ENCODE measurements around the gene KRTAP5-6. TPM values are rescaled to one million over a fixed set of nuclear protein-coding genes. Genes with fewer than 3 reads are reported as not detected.

KRTAP5-6 gene
- total RNA-seq, 4 donors from 2014 or later = not detected

GRCh38 chr11:1690167-1691025 is 6.6 kb upstream of the KRTAP5-6 start:
- intact Hi-C loops (cut with DNase I; ENCODE audit: low total_unique reads) = loop anchor here (10.0 kb wide), 1 partner anchor 464 kb away; no protein-coding TSS in a partner anchor
- no peak for DNase-seq
- H3K27me3 ChIP-seq = no peaks in the 10 kb centered on the region

GRCh38 chr11:1691026-1691877 is 5.7 kb upstream of the KRTAP5-6 start:
- no peaks in the 10 kb centered on the region for H3K9me3 ChIP-seq

More at GRCh38 chr11:1690167-1691025, 6.6 kb upstream of the KRTAP5-6 start:
- TF ChIP-seq POLR2A (IDR thresholded peaks at IDR 0.05) = no peak
- TF ChIP-seq, protein P1, sequence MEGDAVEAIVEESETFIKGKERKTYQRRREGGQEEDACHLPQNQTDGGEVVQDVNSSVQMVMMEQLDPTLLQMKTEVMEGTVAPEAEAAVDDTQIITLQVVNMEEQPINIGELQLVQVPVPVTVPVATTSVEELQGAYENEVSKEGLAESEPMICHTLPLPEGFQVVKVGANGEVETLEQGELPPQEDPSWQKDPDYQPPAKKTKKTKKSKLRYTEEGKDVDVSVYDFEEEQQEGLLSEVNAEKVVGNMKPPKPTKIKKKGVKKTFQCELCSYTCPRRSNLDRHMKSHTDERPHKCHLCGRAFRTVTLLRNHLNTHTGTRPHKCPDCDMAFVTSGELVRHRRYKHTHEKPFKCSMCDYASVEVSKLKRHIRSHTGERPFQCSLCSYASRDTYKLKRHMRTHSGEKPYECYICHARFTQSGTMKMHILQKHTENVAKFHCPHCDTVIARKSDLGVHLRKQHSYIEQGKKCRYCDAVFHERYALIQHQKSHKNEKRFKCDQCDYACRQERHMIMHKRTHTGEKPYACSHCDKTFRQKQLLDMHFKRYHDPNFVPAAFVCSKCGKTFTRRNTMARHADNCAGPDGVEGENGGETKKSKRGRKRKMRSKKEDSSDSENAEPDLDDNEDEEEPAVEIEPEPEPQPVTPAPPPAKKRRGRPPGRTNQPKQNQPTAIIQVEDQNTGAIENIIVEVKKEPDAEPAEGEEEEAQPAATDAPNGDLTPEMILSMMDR (IDR thresholded peaks at IDR 0.05) = no peak
- Histone ChIP-seq H3K36me3 (no peaks in the 10 kb centered on the region), H3K4me1 (peaks cover 0 to 7% of the 10 kb centered on the region in 2 donors), H3K27ac (no peak overlapping the region), H3K9me3 (no peaks in the 10 kb centered on the region), H3K4me3 (no peak overlapping the region)

DNA sequence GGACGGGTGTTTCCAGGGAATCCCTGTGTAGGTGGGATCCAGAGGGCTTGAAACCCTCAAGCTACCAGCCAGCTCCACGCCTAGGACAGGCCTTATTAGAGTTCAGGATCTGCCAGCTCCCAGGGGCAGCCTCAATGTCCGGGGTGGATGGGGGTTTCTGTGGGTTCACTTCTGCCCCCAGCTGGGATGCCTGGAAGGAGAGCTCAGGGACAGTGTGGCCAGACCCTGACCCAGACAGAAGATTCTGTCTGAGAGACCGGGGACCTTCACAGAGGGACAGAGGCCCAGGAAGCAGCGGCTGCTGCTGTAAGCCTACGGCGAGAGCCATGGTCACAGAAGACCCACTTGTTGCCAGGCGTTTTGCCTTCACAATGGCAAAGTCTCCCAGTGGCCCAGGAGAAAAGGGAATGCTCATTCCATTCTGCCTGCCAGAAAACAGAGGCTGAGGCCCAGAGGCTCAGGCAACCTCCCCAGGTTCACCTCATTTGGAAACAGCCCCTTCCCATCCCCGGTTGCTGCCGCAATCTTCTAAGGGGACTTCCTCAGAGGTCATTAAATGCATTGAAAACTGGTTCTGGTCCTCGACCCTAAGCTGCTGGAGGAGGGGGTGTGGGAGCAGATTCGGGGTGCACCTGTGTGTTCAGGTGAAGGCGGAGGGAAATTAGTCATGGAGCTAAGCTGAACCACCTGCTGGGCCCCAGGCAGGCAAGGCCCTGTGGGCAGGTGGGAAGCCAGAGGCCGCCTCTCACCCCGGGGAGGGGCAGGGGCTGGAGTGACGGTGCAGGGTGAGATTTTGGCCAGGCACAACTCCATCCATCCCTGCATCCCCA is 4.9 kb upstream of the KRTAP5-6 start:
- DNase-seq = no peak
- H3K4me1 ChIP-seq = peaks cover 0 to 7% of the 10 kb centered on the region in 2 donors
- TF ChIP-seq POLR2A (IDR thresholded peaks at IDR 0.05) = no peak
- TF ChIP-seq, protein P1 (IDR thresholded peaks at IDR 0.05) = no peak
- H3K27ac ChIP-seq = no peak overlapping the region
- no peaks in the 10 kb centered on the region for H3K9me3 ChIP-seq
- no peak overlapping the region for H3K4me3 ChIP-seq
- H3K36me3 ChIP-seq = no peaks in the 10 kb centered on the region
- intact Hi-C loops (cut with DNase I; ENCODE audit: low total_unique reads) = loop anchor here (10.0 kb wide), 1 partner anchor 463 kb away; no protein-coding TSS in a partner anchor
- H3K27me3 ChIP-seq = no peaks in the 10 kb centered on the region

More at GRCh38 chr11:1691026-1691877, 5.7 kb upstream of the KRTAP5-6 start:
- Histone ChIP-seq H3K4me3 (no peak overlapping the region), H3K36me3 (no peaks in the 10 kb centered on the region), H3K27ac (no peak overlapping the region), H3K27me3 (no peaks in the 10 kb centered on the region), H3K4me1 (peaks cover 0 to 7% of the 10 kb centered on the region in 2 donors)
- intact Hi-C loops (cut with DNase I; ENCODE audit: low total_unique reads) = loop anchor here (10.0 kb wide), 1 partner anchor 464 kb away; no protein-coding TSS in a partner anchor
- TF ChIP-seq, protein P1 (IDR thresholded peaks at IDR 0.05) = no peak
- TF ChIP-seq POLR2A (IDR thresholded peaks at IDR 0.05) = no peak
- DNase-seq = no peak

DNA sequence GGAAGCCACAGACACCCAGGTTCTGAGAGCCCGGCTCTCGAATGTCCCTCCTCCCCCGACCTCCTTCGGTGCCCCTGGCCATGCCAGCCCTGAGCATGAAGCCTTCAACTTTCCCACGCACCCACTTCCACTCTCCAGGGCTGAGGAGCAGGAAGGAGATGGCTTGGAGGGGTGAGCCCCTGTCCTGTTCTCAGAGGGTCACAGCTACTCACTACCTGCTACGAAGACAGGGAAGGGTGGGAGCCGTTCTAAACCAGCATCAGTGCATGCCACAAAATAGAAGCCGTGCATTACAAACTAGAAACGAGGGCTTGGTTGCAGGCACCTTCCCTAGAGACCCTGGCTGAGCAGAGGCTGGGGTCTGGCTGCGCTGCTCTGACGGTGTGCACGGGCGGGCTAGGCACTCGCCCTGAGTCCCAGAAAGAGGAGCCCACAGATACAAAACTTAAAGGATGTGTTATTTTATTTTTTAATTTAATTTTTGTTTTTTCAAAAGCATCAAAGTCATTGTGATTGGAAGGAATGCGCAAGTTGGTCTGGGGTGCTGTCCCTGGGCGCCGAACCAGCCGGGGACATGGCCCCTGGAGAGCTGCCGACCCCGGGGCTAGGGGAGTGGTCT is 4.2 kb upstream of the KRTAP5-6 start:
- no peak for DNase-seq
- no peak overlapping the region for H3K27ac ChIP-seq
- H3K27me3 ChIP-seq = no peaks in the 10 kb centered on the region
- H3K36me3 ChIP-seq = no peaks in the 10 kb centered on the region
- TF ChIP-seq, protein P1 (IDR thresholded peaks at IDR 0.05) = no peak
- TF ChIP-seq POLR2A (IDR thresholded peaks at IDR 0.05) = no peak
- no peak overlapping the region for H3K4me3 ChIP-seq
- H3K9me3 ChIP-seq = no peaks in the 10 kb centered on the region
- intact Hi-C loops (cut with DNase I; ENCODE audit: low total_unique reads) = loop anchor here (10.0 kb wide), 1 partner anchor 462 kb away; no protein-coding TSS in a partner anchor
- peaks cover 0 to 7% of the 10 kb centered on the region in 2 donors for H3K4me1 ChIP-seq

Data from uterus (tissue), 4 donors.